GM21390 (cell line): ENCODE measurements around the gene GRIK3.

ENCODE experiments used
- ATAC-seq: cut with Tn5 transposase; IDR thresholded peaks from one replicate; pipeline ENCODE4 v1.9.1; 2021; ENCODE audit not compliant: unreplicated experiment

The GRIK3 gene

GRCh38 chr1:36858981-36859380, 175.3 kb downstream of the GRIK3 start:
- ATAC-seq, result no peak

GRCh38 chr1:36858553-36858952, 175.8 kb downstream of the GRIK3 start:
- no peak for ATAC-seq

- ATAC-seq, result no peak
These were observed 176.6 kb downstream of the GRIK3 start for GRCh38 chr1:36857754-36858153.

GRCh38 chr1:36855699-36856494, 178.4 kb downstream of the GRIK3 start:
- no peak for ATAC-seq

GRCh38 chr1:36853638-36854037, 180.7 kb downstream of the GRIK3 start:
- no peak for ATAC-seq

- ATAC-seq, result no peak
These were observed 181.7 kb downstream of the GRIK3 start for GRCh38 chr1:36852586-36852985.

GRCh38 chr1:36851595-36851994, 182.7 kb downstream of the GRIK3 start:
- ATAC-seq, result no peak

- no peak for ATAC-seq
These were observed 183.2 kb downstream of the GRIK3 start for GRCh38 chr1:36851087-36851486.

- no peak for ATAC-seq
These were observed 184.4 kb downstream of the GRIK3 start for GRCh38 chr1:36849956-36850355.

GRCh38 chr1:36847761-36848160, 186.6 kb downstream of the GRIK3 start:
- ATAC-seq, result no peak

- no peak for ATAC-seq
These were observed 187.1 kb downstream of the GRIK3 start for GRCh38 chr1:36847186-36847585.

- ATAC-seq, result no peak
These were observed 188.0 kb downstream of the GRIK3 start for GRCh38 chr1:36846357-36846756.

- ATAC-seq, result no peak
These were observed 188.5 kb downstream of the GRIK3 start for GRCh38 chr1:36845802-36846201.

GRCh38 chr1:36844917-36845316, 189.4 kb downstream of the GRIK3 start:
- ATAC-seq, result no peak

GRCh38 chr1:36843906-36844610, 190.3 kb downstream of the GRIK3 start:
- ATAC-seq, result no peak

- no peak for ATAC-seq
These were observed 191.3 kb downstream of the GRIK3 start for GRCh38 chr1:36843027-36843426.

- ATAC-seq, result no peak
These were observed 191.9 kb downstream of the GRIK3 start for GRCh38 chr1:36842448-36842847.

GRCh38 chr1:36839485-36839884, 194.8 kb downstream of the GRIK3 start:
- no peak for ATAC-seq

GRCh38 chr1:36838888-36839287, 195.4 kb downstream of the GRIK3 start:
- ATAC-seq, result no peak

GRCh38 chr1:36836916-36837315, 197.4 kb downstream of the GRIK3 start:
- ATAC-seq, result no peak

- ATAC-seq, result no peak
These were observed 198.0 kb downstream of the GRIK3 start for GRCh38 chr1:36836196-36836883.

- no peak for ATAC-seq
These were observed 198.6 kb downstream of the GRIK3 start for GRCh38 chr1:36835696-36836095.
